Measurements from ENCODE around the gene AP4E1. TPM values are rescaled to one million over a fixed set of nuclear protein-coding genes. Genes with fewer than 3 reads are reported as not detected.
"Not testable (repeated sequence)": the region's sequence is repeated elsewhere in the genome, so short reads cannot be mapped to it uniquely, and the experiment has no call there.

The AP4E1 gene
- polyA plus RNA-seq, 1 donor: 12.3 TPM

DNA sequence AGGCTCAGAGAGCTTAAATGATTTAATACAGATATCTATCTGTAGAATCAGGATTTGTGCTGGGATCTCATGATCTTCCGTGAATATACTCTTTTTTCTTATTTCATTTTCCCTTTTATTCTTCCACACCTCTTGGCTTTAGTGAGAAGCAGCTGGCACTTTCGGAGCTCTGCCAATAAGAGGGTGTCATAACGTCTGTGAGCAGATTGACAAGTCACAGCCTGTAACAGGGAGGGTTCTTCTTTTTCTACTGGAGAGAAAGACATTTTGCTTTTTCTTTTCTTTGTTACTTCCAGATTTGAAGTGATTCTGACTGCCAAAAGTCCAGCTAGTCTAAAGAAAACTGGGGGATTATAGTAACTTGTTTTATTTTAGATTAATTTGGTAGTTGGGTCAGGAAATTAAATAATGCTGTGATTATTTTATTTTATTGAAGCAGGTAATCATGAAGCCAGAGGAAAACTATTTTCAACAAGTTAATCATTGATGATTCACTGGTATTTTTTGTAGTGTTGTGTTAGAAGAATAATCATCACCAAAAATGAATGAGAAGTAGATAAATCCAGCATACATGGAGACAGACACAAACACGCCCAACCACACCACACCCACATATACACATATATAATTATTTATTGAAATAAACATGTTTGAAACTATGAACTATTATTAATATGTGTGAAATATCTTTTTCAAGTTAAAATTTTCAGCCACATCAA lies 116.4 kb downstream of the AP4E1 start:
- no peak for DNase-seq

DNA sequence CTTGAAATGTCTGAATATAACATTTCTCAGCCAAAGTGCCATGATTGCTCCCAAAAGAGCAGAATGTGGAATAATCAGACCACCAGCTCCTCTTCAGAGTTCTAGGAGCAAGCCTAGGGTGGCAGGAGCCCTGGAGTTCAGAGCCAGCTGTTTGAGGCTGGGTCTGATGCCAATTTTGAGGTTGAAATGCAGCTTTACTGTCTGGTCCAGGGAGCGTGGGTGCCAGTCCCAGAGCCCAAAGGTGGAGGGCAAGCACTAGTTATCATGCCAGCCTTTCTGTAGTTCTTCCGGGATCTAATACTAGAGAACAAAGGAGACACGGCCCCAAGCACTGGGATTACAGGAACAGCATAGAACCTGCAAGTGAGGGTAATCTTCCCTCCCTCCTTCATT lies 117.0 kb downstream of the AP4E1 start:
- no peak for DNase-seq

DNA sequence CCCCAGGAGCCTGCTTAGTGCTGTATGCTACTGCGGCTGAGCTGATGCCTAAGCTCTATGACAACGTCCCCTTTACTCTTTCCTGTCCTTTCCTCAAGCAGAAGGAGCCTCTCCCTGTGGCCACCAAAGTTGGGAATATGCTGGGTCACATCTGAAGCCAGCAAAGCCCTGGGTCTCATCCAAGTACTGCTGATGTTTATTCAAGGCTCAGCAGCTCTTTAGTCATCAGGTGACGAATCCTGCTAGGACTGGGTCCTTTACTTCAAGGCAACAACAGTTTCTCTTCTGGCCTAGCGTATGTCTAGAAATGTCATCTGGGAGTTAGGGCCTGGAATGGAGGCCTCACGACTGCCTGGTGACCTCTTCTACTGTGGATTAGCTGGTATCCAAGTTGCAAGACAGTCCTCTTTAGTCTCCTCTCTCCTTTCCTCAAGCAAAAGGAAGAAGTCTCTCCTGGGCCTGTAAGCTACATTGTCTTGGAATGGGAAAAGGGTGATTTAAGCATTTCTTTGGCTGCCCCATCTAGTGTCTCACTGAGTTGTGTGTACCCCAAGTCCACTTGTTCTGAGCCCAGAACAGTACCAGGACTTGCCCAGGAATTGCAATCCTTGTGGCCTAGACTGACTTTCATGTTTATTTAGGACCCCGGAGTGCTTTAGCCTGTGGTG lies 122.3 kb downstream of the AP4E1 start:
- DNase-seq: no peak

DNA sequence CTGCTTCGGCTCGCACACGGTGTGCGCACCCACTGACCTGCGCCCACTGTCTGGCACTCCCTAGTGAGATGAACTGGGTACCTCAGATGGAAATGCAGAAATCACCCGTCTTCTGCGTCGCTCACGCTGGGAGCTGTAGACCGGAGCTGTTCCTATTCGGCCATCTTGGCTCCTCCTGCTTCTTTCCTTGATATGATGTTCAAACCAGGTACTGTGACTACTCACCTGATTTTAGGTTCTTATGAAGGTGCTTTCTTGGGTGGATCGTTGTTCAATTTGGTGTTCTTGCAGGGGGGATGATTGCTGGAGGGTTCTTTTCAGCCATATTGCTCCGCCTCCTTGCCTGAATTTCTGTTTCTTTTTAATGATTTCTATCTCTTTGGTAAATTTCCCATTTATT lies 129.0 kb downstream of the AP4E1 start:
- DNase-seq: not testable (repeated sequence)

DNA sequence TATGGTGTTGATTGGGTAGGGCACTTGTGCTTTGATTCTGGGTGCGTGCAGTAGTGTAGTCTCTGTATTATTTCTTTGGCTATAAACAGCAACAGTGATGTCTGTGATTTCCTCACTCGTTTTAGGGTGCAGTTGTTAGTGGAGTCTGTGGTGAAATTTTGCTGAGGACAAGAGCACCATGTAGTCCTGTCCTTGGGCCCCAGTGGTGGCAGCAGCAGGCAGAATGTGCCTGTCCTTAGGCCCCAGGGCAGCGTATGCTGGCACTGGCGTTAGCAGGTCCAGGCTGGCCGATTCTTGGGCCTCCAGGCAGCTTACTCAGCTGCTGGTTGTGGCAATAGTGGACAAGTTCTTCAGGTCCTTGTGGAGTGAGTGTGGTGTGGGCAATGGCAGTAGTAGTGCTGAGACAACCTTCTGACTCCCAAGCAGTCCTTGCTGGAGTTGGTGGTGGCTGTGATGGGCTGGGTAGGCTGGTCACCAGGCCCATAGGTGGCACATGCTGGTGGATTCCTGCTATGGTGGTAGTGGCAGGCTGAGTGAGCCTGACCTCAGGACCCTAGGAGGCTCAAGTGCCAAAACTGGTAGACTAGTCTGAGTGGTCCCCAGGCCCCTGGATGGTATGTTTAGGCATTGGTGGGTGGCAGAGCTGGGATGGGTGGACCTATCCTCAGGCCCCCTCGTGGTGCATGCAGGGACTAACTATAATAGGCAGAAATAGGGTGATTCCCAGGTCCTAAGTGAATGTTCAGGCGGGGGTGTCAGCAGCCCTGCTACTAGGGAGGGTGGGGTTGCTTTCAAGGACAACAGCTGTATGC lies 129.9 kb downstream of the AP4E1 start:
- no peak for DNase-seq

DNA sequence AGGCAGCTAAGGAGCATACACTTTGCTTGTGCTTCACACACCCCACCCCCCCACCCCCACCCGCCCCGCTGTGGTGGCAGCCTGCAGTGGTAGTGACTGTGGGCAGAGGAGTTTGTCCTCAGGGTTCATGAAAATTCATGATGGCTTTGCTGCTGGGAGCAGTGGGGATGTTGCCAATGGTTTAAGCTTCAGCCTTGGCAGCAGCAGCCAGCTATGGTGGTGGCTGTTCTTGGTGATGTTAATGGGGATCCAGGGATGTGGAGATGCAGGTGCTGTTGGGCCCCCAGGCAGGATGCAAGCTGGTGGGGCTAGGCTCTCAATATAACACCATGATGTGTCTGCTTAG lies 130.5 kb downstream of the AP4E1 start:
- DNase-seq: no peak

DNA sequence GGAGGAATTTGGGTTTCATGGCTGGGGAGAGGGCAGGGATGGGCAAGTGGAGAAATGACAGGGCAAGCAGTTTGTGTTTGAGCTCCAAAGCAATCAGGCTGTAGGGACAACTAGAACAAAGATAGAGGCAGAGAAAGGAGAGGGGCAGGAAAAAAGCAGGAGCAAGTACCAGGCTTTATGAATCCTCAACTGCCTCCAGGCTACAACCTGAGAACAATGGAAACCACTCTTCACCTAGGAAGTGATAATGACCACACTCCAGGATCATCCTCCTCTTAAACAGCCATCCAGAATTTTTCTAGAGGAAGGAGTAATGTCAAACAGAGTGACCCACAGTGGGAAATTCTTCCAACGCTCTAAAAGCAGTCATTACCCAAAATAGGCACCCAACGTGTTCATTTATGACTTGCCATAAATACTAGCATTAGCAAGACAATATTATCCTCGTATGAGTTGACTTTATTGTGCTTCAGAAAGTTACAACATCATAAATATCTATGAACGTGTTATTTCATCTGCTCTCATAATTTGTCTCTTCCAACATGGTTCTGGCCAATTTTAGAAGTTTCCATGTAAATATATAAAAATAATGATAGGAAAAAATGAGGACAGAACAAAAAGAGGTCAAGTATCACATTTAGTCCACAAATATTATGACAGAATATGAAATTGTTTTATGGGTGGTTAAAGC lies 135.7 kb downstream of the AP4E1 start:
- DNase-seq: no peak

DNA sequence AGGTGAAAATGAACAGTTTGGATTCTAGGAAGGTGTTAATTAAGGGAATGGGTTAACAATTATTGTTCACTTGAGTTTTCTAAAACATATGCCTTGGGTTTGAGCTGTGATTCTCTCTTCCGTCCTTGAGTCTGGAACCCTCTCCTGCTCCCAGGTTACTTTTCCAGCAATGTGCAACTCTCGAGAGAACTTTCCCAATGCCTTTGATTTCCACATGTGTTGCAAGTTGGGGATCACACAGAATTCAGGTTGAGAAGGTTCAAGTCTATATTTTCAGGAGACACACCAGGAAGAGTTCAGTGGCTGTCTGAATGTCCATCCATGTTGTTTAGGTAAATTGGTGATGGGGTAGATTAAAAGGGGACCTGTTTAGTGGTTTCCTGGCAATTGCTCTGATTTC lies 137.5 kb downstream of the AP4E1 start:
- DNase-seq: no peak

DNA sequence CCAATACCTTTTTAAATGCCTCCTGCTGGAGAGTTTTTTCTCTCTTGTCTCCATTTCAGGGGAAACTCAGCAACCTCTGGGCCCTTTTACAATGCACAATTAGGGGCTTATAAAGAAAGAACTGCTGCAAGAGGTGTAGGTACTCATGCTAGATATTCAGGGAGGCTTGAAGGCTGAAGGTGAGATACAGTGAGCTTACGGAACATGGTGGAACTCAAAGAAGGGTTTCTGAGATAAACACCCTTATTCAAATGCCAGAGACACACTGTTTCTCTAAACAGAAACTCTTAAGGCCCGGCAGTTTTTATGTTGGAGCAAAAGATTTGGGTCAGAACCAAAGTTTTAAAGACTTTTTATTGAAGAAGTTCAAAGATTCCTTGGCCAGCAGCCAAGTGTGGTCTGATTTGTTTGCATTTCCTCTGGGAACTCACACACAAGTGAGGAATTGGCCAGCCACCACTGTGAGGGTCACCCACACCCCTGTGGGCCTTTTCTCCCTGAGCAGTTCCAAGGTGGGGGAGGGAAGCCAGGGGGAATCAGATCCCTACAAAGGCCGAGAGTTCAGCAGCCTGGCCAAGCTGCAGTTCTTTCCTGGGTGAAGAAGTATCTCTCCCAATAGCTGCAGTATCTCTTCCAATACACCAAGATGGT lies 138.4 kb downstream of the AP4E1 start:
- DNase-seq: no peak

DNA sequence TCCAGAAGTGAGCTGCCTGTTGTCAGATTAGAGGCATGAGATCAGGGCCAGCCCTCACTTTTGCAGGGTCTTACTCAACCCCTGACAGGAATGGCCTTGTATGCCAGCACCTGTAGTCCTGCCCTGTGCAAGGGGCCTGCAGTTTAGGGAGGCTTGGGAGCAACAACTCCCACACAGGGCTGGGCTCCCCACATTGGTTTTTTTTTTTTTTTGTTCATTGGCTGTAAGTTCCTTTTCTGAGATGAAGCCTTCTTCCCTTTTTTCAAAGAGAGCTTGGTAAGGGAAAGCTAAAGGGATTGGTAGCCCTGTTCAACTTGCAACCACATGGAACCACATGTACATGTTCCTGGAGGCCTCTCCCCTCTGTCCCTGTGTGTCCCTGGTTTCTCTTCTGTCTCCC lies 139.8 kb downstream of the AP4E1 start:
- DNase-seq: no peak

DNA sequence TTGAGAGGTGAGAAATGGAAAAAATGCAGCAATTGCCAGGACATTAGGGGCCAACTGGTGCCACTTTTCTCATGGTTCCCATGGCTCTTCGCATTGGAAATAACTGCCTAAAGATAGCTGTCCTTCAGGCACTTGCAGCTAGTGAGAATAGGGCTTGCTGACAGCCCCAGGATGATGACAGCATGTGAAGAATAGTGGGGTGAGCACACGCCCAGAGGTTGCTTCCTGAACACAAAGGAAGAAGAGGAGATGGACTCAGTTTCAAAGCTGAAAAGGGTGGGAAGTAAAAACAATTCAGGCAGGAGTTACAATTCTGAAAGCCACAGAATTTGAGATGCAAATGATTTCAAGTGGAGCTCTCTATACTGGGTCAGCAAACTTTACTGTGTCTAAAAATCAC lies 140.6 kb downstream of the AP4E1 start:
- no peak for DNase-seq

DNA sequence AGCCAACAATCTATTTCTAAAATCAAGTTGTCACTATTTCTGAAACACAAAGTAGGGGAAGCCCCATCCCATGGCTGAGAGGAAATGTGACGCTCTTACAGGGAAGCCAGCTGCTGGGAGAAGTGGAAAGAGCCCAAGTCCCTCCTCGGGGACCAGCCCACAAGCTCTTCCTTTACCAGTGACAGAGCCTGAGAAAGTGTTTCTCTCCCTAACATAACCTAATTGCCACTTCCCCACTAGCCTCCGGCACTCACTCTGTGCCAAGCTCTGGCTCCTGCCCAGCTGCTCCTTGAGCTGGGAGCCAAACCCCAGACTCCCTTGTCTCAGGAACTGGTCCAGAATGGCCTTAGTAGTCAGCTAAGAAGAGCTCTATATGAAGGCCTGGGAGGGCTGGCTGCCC lies 143.3 kb downstream of the AP4E1 start:
- DNase-seq: no peak

DNA sequence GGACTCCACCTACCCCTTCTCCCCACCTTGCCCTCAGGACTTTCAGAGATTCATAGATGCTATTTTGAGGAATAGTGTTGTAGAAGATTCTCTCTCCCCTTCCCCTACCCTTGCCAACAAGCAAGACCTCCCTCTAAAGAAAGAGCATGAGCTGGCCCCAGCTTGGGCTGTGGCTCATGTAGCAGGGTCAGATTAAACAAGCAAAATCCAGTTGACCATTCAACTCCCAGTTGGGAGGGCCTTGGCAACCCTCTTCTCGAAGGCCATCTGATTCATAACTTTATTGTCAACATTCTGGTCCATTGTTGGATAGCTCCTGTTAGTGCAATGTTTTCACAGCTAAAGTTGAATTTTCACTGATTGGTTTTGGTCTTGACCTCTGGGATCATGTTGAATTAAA lies 145.1 kb downstream of the AP4E1 start:
- no peak for DNase-seq

DNA sequence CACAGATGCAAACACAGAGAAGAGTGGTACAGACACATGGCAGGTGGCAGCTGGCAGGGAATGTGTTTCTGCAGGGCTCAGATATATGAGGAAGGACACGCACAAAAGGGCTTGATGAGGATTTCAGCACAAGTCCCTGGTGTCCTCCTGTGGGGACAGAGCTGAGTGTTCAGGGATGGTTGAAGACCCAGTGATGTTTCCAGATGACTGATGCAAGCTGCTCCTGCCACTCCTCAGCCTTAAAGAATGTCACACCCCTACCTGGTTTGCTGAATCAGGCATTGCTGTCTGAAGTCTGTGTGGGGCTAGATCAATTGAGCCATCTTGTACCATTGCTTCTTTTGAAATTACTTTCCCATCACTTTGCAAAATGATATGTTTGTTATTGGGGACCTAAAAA lies 146.1 kb downstream of the AP4E1 start:
- no peak for DNase-seq

Other genes starting within 250 kb of the AP4E1 start
- 59.4 TPM for gene TRPM7, start 221.9 kb upstream of the AP4E1 start, polyA plus RNA-seq (ENCODE audit: insufficient read length)
- 120 TPM for gene SPPL2A, start 143.0 kb upstream of the AP4E1 start, polyA plus RNA-seq (ENCODE audit: insufficient read length)
- gene TNFAIP8L3, start 186.2 kb downstream of the AP4E1 start, polyA plus RNA-seq (ENCODE audit: insufficient read length): 2.2 TPM

All from left kidney (tissue), 2 donors.